Stimulated activated CD4-positive, alpha-beta T cell treated with anti-CD3 and anti-CD28 coated beads, Interleukin-12 subunit alpha, Interleukin-12 subunit beta, amount 100 ng/mL, for 24 hours (primary cell): Measurements from ENCODE around the gene PVALB.

Experiments used
- DNase-seq, 2 experiments: peaks; one replicate each; pipeline ENCODE4 v3.0.0-alpha.2; 2020; ENCODE audit warnings: low read depth in 2 of 2

The PVALB gene

GRCh38 chr22:36814801-36815200 lies 2.0 kb downstream of the PVALB start:
- no peak for DNase-seq

GRCh38 chr22:36811094-36811800 lies 5.6 kb downstream of the PVALB start:
- DNase-seq = no peak

- no peak for DNase-seq
These were observed 7.5 kb downstream of the PVALB start for GRCh38 chr22:36809351-36809750.

- no peak for DNase-seq
These were observed 8.0 kb downstream of the PVALB start for GRCh38 chr22:36808721-36809344.

GRCh38 chr22:36807627-36808026 lies 9.2 kb downstream of the PVALB start:
- no peak for DNase-seq

- DNase-seq = no peak
These were observed 10.0 kb downstream of the PVALB start for GRCh38 chr22:36806835-36807234.

GRCh38 chr22:36803358-36803757 lies 13.5 kb downstream of the PVALB start:
- no peak for DNase-seq

GRCh38 chr22:36798674-36799066 lies 18.2 kb downstream of the PVALB start:
- no peak for DNase-seq

GRCh38 chr22:36797911-36798673 lies 18.7 kb downstream of the PVALB start:
- no peak for DNase-seq

GRCh38 chr22:36797374-36797773 lies 19.5 kb downstream of the PVALB start:
- no peak for DNase-seq

GRCh38 chr22:36796552-36797175 lies 20.2 kb downstream of the PVALB start:
- DNase-seq = no peak

- DNase-seq = no peak
These were observed 21.2 kb downstream of the PVALB start for GRCh38 chr22:36795633-36796032.

- DNase-seq = peak in 1 of 2 experiments; percentile 9
These were observed 26.2 kb downstream of the PVALB start for GRCh38 chr22:36790648-36791047.

- no peak for DNase-seq
These were observed 29.4 kb downstream of the PVALB start for GRCh38 chr22:36787204-36787988.

- DNase-seq = no peak
These were observed 33.1 kb downstream of the PVALB start for GRCh38 chr22:36783743-36784142.

- DNase-seq = peak; percentile 83 to 86
These were observed 34.9 kb downstream of the PVALB start for GRCh38 chr22:36781656-36782627.

- DNase-seq = no peak
These were observed 38.8 kb downstream of the PVALB start for GRCh38 chr22:36778020-36778419.

GRCh38 chr22:36776722-36777121 lies 40.1 kb downstream of the PVALB start:
- peak in 1 of 2 experiments; percentile 10 for DNase-seq

- DNase-seq = peak; percentile 91 to 94
These were observed 40.7 kb downstream of the PVALB start, which contains the start of gene IFT27 for GRCh38 chr22:36775964-36776669. Gene IFT27 (minus strand): TSS chr22:36776119. CDS start chr22:36775707, 412 bp downstream.

GRCh38 chr22:36775586-36775963 lies 41.3 kb downstream of the PVALB start:
- DNase-seq = peak in 1 of 2 experiments; percentile 7
